Aorta (tissue), 5 donors: ENCODE results near the gene CD52. TPM values are rescaled to one million over a fixed set of nuclear protein-coding genes. Genes with fewer than 3 reads are reported as not detected.

ENCODE experiments used
- ATAC-seq: fragments of 200-7000 bp; cut with Tn5 transposase; one replicate; pipeline ENCODE4 v1.9.1; 2022; ENCODE audit warnings: moderate library complexity; ENCODE audit not compliant: low FRiP score
- DNase-seq, 2 donors: peaks; one replicate each; pipeline ENCODE4 v3.0.0-alpha.2; 2020
- H3K27ac ChIP-seq, 2 donors: one replicate each; pipeline ENCODE4 v1.5.1; 2013; ENCODE audit warnings: low read length in 2 of 2, mild to moderate bottlenecking in 2 of 2, moderate library complexity in 2 of 2, control low read depth in 1 of 2, inconsistent platforms in 1 of 2, low read depth in 1 of 2
- H3K27me3 ChIP-seq, 2 donors: one replicate each; pipeline ENCODE4 v1.6.1; 2013; ENCODE audit warnings: control low read depth in 1 of 2, low read length in 1 of 2, mild to moderate bottlenecking in 1 of 2, moderate library complexity in 1 of 2; ENCODE audit not compliant: insufficient read depth in 2 of 2, control insufficient read depth in 1 of 2
- H3K36me3 ChIP-seq, 2 donors: one replicate each; pipeline ENCODE4 v1.6.1; 2013; ENCODE audit warnings: control low read depth in 1 of 2, low read length in 1 of 2, mild to moderate bottlenecking in 1 of 2; ENCODE audit not compliant: insufficient read depth in 2 of 2, control insufficient read depth in 1 of 2
- H3K4me1 ChIP-seq, 2 donors: one replicate each; pipeline ENCODE4 v1.6.1; 2013; ENCODE audit warnings: low read length in 2 of 2, control low read depth in 1 of 2, mild to moderate bottlenecking in 1 of 2, moderate library complexity in 1 of 2; ENCODE audit not compliant: insufficient read depth in 2 of 2, control insufficient read depth in 1 of 2
- H3K4me3 ChIP-seq, 2 donors: one replicate each; pipeline ENCODE4 v1.5.1; 2013; ENCODE audit warnings: low read length in 2 of 2, control low read depth in 1 of 2, mild to moderate bottlenecking in 1 of 2
- H3K9me3 ChIP-seq: one replicate; pipeline ENCODE4 v1.6.1; 2013; ENCODE audit warnings: mild to moderate bottlenecking, low read length; ENCODE audit not compliant: control insufficient read depth
- WGBS, 2 donors: extraction: QIAGEN DNeasy Blood & Tissue Kit; methylation state at CpG; one replicate each; pipeline ENCODE4 v1.1.7; 2013; 5-methylcytosine and 5-hydroxymethylcytosine counted together
- intact Hi-C, 2 donors: fragments of 100-400 bp; cut with DNase I; formaldehyde crosslinking; loops; one replicate each; pipeline versions ENCODE4 v1.14.2 to v1.15.0; 2022
- polyA plus RNA-seq, 2 donors: library from polyadenylated mRNA; stranded (reverse); fragments of 200-250 nt; gene quantifications; one replicate each; pipeline ENCODE4 v1.2.3, GENCODE V29; 2013
- total RNA-seq, 2 donors: library from RNA; stranded (reverse); fragmentation: NEBNext Ultra II Directional; extraction: Animal tissue kit (Norgen Biotek cat#: 25700); gene quantifications; one replicate each; pipeline ENCODE4 v1.2.1, GENCODE V29; 2021
- donor health status: healthy with polysubstance abuse.
- donor health status: Bipolar disorder and iron deficiency.
- donor health status: DM: no; HTN: no; CAD: no.
- donor health status: DM: no; HTN: no; CAD: no.
- donor health status: DM: yes; HTN: yes; CAD: no.

The CD52 gene
- total and polyA plus RNA-seq, 4 donors = 8.3 to 31.4 (median 13.3) TPM

DNA sequence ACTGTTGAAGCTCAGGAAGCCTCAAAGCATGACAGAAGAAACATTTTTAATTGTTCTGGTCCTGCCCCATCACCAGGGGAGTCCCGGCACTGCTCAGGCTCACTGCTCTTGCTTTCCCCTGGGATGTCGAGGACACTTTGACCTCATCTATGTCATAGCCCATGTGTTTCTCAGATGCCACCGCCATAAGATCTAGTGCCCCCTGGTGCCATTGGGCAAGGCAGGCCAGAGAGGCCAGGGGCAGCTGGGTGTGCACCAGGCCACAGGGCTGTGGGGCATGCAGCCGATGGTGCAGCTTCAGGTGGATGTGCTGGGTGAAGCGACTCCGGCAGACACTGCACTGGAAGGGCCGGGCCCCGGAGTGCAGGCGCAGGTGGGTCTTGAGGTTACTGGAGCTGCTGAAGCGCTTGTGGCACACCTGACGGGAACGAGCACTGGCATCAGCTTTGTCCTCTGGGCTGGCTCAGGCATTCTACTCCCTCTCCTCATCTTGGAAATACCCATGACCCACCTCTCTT is 43.9 kb downstream of the CD52 start:
- Histone ChIP-seq H3K36me3 (no peaks in the 10 kb centered on the region), H3K4me1 (no peaks in the 10 kb centered on the region), H3K4me3 (no peak overlapping the region), H3K27ac (no peak overlapping the region), H3K27me3 (no peaks in the 10 kb centered on the region), H3K9me3 (no peaks in the 10 kb centered on the region)
- intact Hi-C loops = no loop called here
- DNase-seq (no peak), ATAC-seq (no peak)
- WGBS, 2 donors = 82 to 85% methylated on average over 12 of the region's 12 CpGs

DNA sequence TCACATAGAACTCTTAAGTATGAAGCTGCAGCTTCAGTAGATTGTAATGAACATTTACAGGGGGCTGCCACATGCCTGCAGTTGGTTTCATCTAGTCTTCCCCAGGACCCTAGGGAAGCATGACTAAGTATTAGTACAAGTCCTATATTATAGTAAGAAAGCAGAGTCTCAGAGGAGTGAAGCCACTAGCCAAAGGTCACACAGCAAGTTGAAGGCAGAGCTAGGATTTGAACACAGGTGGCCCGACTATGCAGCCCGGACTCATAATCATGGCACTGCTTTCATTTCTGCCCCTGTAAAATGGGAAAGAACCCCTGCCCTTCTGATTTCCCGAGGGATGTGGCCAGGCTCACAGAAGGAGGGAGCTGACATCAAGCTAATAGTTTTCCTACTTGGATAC is 44.6 kb downstream of the CD52 start:
- no peak for ATAC-seq
- H3K9me3 ChIP-seq = no peaks in the 10 kb centered on the region
- H3K4me1 ChIP-seq = no peaks in the 10 kb centered on the region
- H3K4me3 ChIP-seq = no peak overlapping the region
- H3K27ac ChIP-seq = no peak overlapping the region
- WGBS, 2 donors = 88 to 91% methylated on average over 3 of the region's 3 CpGs
- DNase-seq = no peak
- no peaks in the 10 kb centered on the region for H3K36me3 ChIP-seq
- intact Hi-C loops = no loop called here
- H3K27me3 ChIP-seq = no peaks in the 10 kb centered on the region

DNA sequence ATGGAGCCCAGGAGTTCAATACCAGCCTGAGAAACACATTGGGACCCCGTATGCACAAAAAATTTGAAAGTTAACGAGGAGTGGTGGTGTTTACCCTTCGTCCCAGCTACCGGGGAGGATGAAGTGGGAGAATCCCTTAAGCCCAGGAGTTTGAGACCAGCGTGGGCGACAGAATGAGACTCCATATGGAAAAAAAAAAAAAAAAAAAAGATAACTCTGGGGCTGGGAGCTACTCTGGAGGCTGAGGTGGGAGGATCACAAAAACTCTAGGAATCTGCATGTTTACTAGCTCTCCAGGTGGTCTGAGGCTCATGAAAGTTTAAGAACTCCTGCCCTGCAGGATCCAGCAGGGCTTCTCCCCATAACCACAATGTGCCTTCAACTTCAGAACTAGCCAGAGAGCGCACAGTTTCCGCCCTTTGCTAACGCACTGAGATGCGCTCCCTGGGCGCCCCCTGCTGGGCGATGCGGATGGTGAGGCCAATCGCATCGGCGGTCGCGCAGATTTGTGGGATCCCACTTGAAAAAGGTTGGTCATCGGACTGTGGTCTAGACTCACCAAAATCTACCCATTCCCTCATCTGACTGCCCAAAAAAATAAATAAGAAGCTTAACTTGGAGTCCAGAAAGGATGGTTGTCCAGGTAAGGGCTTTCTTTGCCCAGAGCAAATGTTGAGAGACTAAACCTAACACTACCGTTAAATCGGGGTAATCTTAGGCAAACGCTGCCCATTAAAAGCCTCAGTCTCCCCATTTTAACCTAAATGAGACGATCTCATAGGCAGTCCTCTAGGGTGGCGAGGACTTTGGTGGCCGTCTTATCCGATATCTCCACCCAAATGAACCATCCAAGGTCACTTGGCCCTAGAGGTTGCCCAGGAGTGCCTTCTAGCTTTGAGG is 46.0 kb downstream of the CD52 start:
- Histone ChIP-seq H3K4me1 (no peaks in the 10 kb centered on the region), H3K36me3 (no peaks in the 10 kb centered on the region), H3K27ac (no peak overlapping the region), H3K4me3 (no peak overlapping the region), H3K9me3 (no peaks in the 10 kb centered on the region), H3K27me3 (no peaks in the 10 kb centered on the region)
- intact Hi-C loops = no loop called here
- peak; percentile 84 to 94 for DNase-seq
- 34 to 35% methylated on average over 26 of the region's 26 CpGs for WGBS, 2 donors
- peak; percentile 76 for ATAC-seq

- H3K9me3 ChIP-seq = no peaks in the 10 kb centered on the region
- no peak overlapping the region for H3K4me3 ChIP-seq
- ATAC-seq (no peak), DNase-seq (no peak)
- no peaks in the 10 kb centered on the region for H3K36me3 ChIP-seq
- H3K27me3 ChIP-seq = no peaks in the 10 kb centered on the region
- intact Hi-C loops = no loop called here
- 31 to 36% methylated on average over 9 of the region's 9 CpGs for WGBS, 2 donors
- H3K4me1 ChIP-seq = no peaks in the 10 kb centered on the region
- H3K27ac ChIP-seq = no peak overlapping the region
Measured at GRCh38 chr1:26364956-26365355, 47.2 kb downstream of the CD52 start.

DNA sequence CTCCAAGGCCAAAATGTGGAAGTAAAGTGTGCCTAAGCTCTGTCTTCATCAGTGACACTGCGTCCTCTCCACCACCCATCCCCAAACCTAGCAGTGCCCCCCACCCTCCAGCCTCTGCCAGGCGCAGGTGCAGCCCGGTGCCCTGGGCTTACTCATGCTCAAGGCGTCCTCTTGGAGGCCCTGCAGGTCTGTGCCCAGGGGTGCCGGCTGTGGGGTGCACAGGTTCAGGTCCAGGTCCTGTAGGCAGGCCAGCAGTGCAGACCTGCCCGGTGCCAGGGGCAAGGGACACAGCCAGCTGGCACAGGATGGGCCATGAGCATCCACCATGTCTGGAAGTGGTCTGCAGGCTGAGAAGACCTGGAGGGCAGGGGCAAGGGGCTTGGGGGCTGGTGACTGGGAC is 49.7 kb downstream of the CD52 start:
- intact Hi-C loops = no loop called here

GRCh38 chr1:26368006-26368405 is 50.2 kb downstream of the CD52 start:
- Histone ChIP-seq H3K27ac (no peak overlapping the region), H3K4me3 (no peak overlapping the region), H3K27me3 (peaks cover 0 to 2% of the 10 kb centered on the region in 2 donors), H3K9me3 (no peaks in the 10 kb centered on the region), H3K36me3 (no peaks in the 10 kb centered on the region), H3K4me1 (no peaks in the 10 kb centered on the region)
- intact Hi-C loops = no loop called here
- DNase-seq (no peak), ATAC-seq (no peak)
- WGBS, 2 donors = 56 to 67% methylated on average over 4 of the region's 4 CpGs

More for the DNA sequence above, 49.7 kb downstream of the CD52 start:
- Histone ChIP-seq H3K27ac (no peak overlapping the region), H3K36me3 (no peaks in the 10 kb centered on the region), H3K4me3 (no peak overlapping the region), H3K9me3 (no peaks in the 10 kb centered on the region), H3K27me3 (peaks cover 0 to 2% of the 10 kb centered on the region in 2 donors), H3K4me1 (no peaks in the 10 kb centered on the region)
- ATAC-seq (no peak), DNase-seq (no peak)
- 84 to 93% methylated on average over 6 of the region's 6 CpGs for whole genome bisulfite sequencing, 2 donors

DNA sequence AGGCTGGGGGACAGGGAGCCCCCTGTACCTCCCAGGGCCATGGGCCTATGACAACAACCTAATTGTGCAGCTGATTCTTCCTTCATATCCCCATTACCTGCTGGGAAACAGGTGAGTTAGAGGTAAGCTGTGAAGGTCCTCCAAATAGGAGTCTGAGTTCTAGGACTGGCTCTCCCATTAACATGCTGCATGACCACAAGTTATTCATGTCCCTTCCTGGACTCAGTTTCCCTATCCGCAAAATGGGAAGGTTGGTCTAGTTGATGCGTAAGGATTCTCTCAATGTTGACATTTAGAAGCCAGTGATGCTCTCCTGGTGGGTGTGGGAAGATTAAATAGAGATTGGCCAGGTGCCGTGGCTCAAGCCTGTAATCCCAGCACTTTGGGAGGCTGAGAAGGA is 50.7 kb downstream of the CD52 start:
- DNase-seq (no peak), ATAC-seq (no peak)
- Histone ChIP-seq H3K4me3 (no peak overlapping the region), H3K9me3 (no peaks in the 10 kb centered on the region), H3K27ac (no peak overlapping the region), H3K36me3 (no peaks in the 10 kb centered on the region), H3K27me3 (peaks cover 0 to 2% of the 10 kb centered on the region in 2 donors), H3K4me1 (no peaks in the 10 kb centered on the region)
- WGBS, 2 donors = 92 to 96% methylated on average over 3 of the region's 3 CpGs
- intact Hi-C loops = no loop called here
